RWPE2 (cell line): ENCODE results near the gene LRRC14B.
"Not testable (repeated sequence)": the region's sequence is repeated elsewhere in the genome, so short reads cannot be mapped to it uniquely, and the experiment has no call there.

ENCODE experiments used
- ATAC-seq: fragments of 200-7000 bp; cut with Tn5 transposase; 3 replicates; pipeline ENCODE4 v1.9.1; 2021; ENCODE audit warnings: low read depth
- DNase-seq: peaks from one replicate; pipeline ENCODE4 v3.0.0-alpha.2; 2020; ENCODE audit warnings: low spot score
- H3K27ac ChIP-seq: fragments of 450-650 bp; 2 replicates; pipeline ENCODE4 v1.5.1; 2017; ENCODE audit warnings: mild to moderate bottlenecking; ENCODE audit not compliant: poor library complexity, severe bottlenecking
- H3K27me3 ChIP-seq: fragments of 250-450 bp; sonication (Bioruptor Pico); 2 replicates; pipeline ENCODE4 v1.5.1; 2021; ENCODE audit warnings: mild to moderate bottlenecking, moderate library complexity; ENCODE audit not compliant: insufficient read depth, poor library complexity, severe bottlenecking
- H3K36me3 ChIP-seq: fragments of 250-450 bp; sonication (Bioruptor Pico); 2 replicates; pipeline ENCODE4 v1.5.1; 2020; ENCODE audit warnings: low read depth, mild to moderate bottlenecking, moderate library complexity
- H3K4me1 ChIP-seq: fragments of 250-450 bp; sonication (Bioruptor Pico); 2 replicates; pipeline ENCODE4 v1.5.1; 2021; ENCODE audit warnings: mild to moderate bottlenecking, moderate library complexity; ENCODE audit not compliant: insufficient read depth, poor library complexity, severe bottlenecking
- H3K4me3 ChIP-seq: fragments of 250-450 bp; sonication (Bioruptor Pico); 2 replicates; pipeline ENCODE4 v1.5.1; 2021; ENCODE audit warnings: mild to moderate bottlenecking, moderate library complexity; ENCODE audit not compliant: severe bottlenecking
- H3K9me3 ChIP-seq: fragments of 250-450 bp; sonication (Bioruptor Pico); 2 replicates; pipeline ENCODE4 v1.5.1; 2021; ENCODE audit warnings: mild to moderate bottlenecking, moderate library complexity; ENCODE audit not compliant: severe bottlenecking
- CTCF ChIP-seq: fragments of 450-650 bp; IDR thresholded peaks from one replicate; pipeline ENCODE4 v1.5.1; 2017; ENCODE audit warnings: mild to moderate bottlenecking, moderate library complexity; ENCODE audit not compliant: poor library complexity, severe bottlenecking

Gene LRRC14B

GRCh38 chr5:194102-194501 is 2.8 kb downstream of the LRRC14B start:
- TF ChIP-seq CTCF, result no peak
- DNase-seq, result no peak
- Histone ChIP-seq H3K27ac (no peak overlapping the region), H3K4me1 (no peaks in the 10 kb centered on the region), H3K36me3 (no peaks in the 10 kb centered on the region), H3K9me3 (no peaks in the 10 kb centered on the region), H3K4me3 (no peak overlapping the region), H3K27me3 (peaks cover 7% of the 10 kb centered on the region)
- no peak for ATAC-seq

- Histone ChIP-seq H3K27ac (no peak overlapping the region), H3K27me3 (peaks cover 7% of the 10 kb centered on the region), H3K36me3 (no peaks in the 10 kb centered on the region), H3K4me1 (no peaks in the 10 kb centered on the region), H3K4me3 (no peak overlapping the region), H3K9me3 (no peaks in the 10 kb centered on the region)
- no peak for TF ChIP-seq CTCF
- DNase-seq (no peak), ATAC-seq (no peak)
These were observed 3.4 kb downstream of the LRRC14B start for GRCh38 chr5:194603-195209.

GRCh38 chr5:195401-196160 is 4.3 kb downstream of the LRRC14B start:
- Histone ChIP-seq H3K4me3 (no peak overlapping the region), H3K27ac (no peak overlapping the region), H3K9me3 (no peaks in the 10 kb centered on the region), H3K4me1 (no peaks in the 10 kb centered on the region), H3K27me3 (peaks cover 6% of the 10 kb centered on the region), H3K36me3 (no peaks in the 10 kb centered on the region)
- ATAC-seq, result no peak
- no peak for TF ChIP-seq CTCF
- DNase-seq, result no peak

GRCh38 chr5:196350-196749 is 5.1 kb downstream of the LRRC14B start:
- Histone ChIP-seq H3K27me3 (no peaks in the 10 kb centered on the region), H3K4me3 (no peak overlapping the region), H3K27ac (no peak overlapping the region), H3K36me3 (no peaks in the 10 kb centered on the region), H3K4me1 (no peaks in the 10 kb centered on the region), H3K9me3 (no peaks in the 10 kb centered on the region)
- ATAC-seq (no peak), DNase-seq (no peak)
- no peak for TF ChIP-seq CTCF

GRCh38 chr5:197031-197430 is 5.7 kb downstream of the LRRC14B start:
- H3K27me3 ChIP-seq, H3K36me3 ChIP-seq, H3K4me3 ChIP-seq, ATAC-seq, H3K4me1 ChIP-seq, H3K27ac ChIP-seq, DNase-seq, H3K9me3 ChIP-seq: not testable (repeated sequence)
